ENCODE data around the gene HCK. TPM values are rescaled to one million over a fixed set of nuclear protein-coding genes. Genes with fewer than 3 reads are reported as not detected.

HCK gene
- total RNA-seq, 1 donor from 2014 or later, result not detected

DNA sequence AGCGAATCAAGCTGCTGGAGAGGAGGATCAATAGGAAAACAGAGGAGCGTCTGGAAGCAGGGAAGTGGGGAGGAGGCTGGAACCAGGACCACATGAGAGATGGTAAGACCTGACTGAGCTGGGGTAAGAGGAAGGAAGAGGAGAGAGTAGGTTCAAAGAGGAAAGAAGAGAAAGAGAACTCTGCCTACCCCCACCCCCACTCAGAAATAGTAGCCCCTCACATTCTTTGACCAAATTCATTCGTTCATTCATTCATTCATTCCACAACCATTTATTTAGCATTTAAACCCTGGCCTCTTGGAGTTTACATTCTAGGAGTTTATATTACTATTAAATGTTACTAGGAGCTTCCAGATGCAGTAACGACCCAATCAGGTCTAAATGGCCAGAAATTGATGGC is 15.8 kb upstream of the HCK start:
- DNase-seq (ENCODE audit: low read depth, low spot score), result no peak
- TF ChIP-seq, protein P1, sequence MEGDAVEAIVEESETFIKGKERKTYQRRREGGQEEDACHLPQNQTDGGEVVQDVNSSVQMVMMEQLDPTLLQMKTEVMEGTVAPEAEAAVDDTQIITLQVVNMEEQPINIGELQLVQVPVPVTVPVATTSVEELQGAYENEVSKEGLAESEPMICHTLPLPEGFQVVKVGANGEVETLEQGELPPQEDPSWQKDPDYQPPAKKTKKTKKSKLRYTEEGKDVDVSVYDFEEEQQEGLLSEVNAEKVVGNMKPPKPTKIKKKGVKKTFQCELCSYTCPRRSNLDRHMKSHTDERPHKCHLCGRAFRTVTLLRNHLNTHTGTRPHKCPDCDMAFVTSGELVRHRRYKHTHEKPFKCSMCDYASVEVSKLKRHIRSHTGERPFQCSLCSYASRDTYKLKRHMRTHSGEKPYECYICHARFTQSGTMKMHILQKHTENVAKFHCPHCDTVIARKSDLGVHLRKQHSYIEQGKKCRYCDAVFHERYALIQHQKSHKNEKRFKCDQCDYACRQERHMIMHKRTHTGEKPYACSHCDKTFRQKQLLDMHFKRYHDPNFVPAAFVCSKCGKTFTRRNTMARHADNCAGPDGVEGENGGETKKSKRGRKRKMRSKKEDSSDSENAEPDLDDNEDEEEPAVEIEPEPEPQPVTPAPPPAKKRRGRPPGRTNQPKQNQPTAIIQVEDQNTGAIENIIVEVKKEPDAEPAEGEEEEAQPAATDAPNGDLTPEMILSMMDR (conservative IDR thresholded peaks at IDR 0.05), result no peak
- H3K4me1 Mint-ChIP-seq, result no peaks in the 10 kb centered on the region
- no peak overlapping the region for H3K4me3 Mint-ChIP-seq
- no peak overlapping the region for H3K27ac Mint-ChIP-seq (ENCODE audit: unreplicated experiment)
- H3K36me3 Mint-ChIP-seq (ENCODE audit: low read depth), result no peaks in the 10 kb centered on the region
- no peaks in the 10 kb centered on the region for H3K9me3 Mint-ChIP-seq
- peaks cover 82% of the 10 kb centered on the region for H3K27me3 Mint-ChIP-seq (ENCODE audit: low read depth)

DNA sequence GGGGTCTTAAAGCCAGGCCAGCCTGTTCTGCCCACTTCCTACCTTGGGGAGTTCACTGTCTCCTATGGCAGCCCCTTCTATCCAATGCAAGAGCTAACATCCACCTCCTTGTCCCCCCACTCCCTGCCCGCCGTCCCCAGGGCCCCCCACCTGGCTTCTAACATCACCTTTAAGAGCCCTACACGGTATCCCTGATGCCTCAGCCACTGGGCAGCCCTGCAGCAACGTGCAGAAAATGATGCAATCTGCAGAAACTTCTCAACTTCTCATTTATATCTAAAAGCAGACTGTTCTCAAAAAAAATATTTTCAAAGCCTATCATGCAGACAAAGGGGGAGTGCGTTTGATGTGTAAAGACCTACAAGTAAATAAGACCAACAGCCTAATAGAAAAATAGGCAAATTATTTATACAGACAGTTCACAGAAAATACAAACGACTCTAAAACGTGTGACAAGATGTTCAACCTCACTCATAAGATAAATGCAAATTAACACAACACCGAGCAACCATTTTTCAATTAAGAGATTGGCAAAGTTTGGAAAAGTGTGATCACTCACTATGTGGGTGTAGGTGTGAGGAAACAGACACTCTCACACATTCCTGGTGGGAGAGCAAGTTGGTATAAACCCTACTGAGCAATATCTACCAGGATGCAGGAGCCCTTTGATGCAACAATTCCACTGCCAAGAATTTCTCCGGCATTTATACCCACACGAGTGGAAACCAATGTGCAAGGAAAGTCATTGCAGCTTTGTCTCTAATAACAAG is 15.1 kb upstream of the HCK start:
- no peak overlapping the region for H3K27ac Mint-ChIP-seq (ENCODE audit: unreplicated experiment)

DNA sequence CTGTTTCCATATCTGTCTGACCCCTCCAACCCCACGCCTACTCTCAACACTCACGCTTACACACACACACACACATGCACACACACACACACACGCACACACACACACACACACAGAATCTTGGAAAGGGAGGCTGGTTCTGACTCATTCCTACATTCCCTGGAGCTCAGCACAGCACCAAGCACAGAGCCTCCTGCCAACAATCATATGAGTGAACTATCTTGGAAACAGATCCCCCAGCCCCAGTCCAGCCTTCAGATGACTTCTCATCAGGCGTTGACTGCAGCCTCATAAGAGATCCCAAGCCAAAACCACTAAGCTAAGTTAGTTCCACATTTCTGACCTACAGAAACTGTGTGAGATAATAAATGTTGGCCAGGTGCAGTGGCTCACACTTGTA is 14.1 kb upstream of the HCK start:
- TF ChIP-seq, protein P1 (conservative IDR thresholded peaks at IDR 0.05), result no peak
- Mint-ChIP-seq H3K36me3 (ENCODE audit: low read depth) (no peaks in the 10 kb centered on the region), H3K4me3 (no peak overlapping the region), H3K4me1 (no peaks in the 10 kb centered on the region), H3K27me3 (ENCODE audit: low read depth) (peaks cover 81% of the 10 kb centered on the region), H3K9me3 (no peaks in the 10 kb centered on the region), H3K27ac (ENCODE audit: unreplicated experiment) (no peak overlapping the region)
- no peak for DNase-seq (ENCODE audit: low read depth, low spot score)

More for the DNA sequence above, 15.1 kb upstream of the HCK start:
- no peaks in the 10 kb centered on the region for H3K36me3 Mint-ChIP-seq (ENCODE audit: low read depth)
- H3K4me3 Mint-ChIP-seq, result no peak overlapping the region
- no peaks in the 10 kb centered on the region for H3K9me3 Mint-ChIP-seq
- DNase-seq (ENCODE audit: low read depth, low spot score), result no peak
- TF ChIP-seq, protein P1 (conservative IDR thresholded peaks at IDR 0.05), result no peak
- no peaks in the 10 kb centered on the region for H3K4me1 Mint-ChIP-seq
- peaks cover 81% of the 10 kb centered on the region for H3K27me3 Mint-ChIP-seq (ENCODE audit: low read depth)

DNA sequence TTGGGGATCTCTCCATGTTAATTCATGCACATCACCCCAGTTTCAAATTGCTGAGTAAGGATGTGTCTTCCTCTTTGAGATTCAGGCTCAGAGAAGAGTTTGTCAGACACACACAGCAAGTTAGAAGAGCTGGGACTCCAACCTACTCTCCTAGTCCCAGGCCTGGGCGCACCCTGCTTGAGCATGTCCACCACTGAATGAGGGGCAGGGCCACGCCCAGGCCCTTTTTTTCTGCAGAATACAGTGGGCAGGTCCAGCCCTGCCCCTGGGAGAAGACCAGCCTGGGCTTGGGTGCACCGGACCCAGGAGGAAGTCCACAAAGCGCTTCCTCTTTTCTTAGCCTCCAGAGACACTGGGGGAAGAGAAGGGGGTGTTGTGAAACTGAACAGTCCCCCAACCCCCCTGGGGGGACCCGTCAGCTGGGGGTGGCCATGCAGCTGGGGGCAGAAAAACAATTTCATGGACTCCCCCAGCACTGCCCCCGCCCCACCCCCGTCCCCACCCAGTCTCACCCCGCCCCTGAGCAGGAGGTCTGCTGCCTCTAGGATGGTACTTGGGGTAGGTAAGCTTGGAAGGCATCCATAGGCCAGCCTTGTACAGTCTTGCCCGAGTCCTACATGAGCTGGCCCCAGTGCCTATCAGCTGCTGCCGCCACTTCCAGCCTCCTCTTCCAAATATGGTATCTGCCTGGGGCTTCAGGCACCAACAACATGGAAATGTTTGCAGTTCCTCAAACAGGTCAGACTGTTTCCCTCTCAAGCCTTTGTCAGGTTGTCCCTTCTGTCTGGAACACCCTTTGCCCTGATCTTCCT is 11.7 kb upstream of the HCK start:
- Mint-ChIP-seq H3K27me3 (ENCODE audit: low read depth) (peaks cover 77% of the 10 kb centered on the region), H3K27ac (ENCODE audit: unreplicated experiment) (no peak overlapping the region)

DNA sequence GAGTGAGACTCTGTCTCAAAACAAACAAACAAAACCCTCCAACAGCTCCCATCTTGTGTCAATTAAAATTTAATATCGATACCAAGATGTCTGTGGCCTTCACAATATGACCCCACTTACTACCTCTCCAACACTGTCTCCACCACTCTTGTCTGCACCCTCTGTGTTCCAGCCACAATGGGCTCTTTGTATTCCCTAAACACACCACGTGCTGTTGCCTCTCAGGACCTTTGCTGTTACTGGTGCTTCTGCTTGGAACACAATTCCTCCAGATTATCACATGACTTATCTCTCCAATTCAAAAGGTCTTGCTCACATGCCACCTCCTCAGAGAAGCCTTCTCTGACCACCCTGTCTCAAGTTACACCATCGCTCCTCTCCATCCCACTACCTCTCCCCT is 6.0 kb upstream of the HCK start:
- Mint-ChIP-seq H3K9me3 (peaks cover 7% of the 10 kb centered on the region), H3K36me3 (ENCODE audit: low read depth) (peaks cover 2% of the 10 kb centered on the region), H3K4me3 (no peak overlapping the region), H3K27ac (ENCODE audit: unreplicated experiment) (peak overlapping the region; percentile 20), H3K27me3 (ENCODE audit: low read depth) (peaks cover 82% of the 10 kb centered on the region), H3K4me1 (peaks cover 11% of the 10 kb centered on the region)
- DNase-seq (ENCODE audit: low read depth, low spot score), result no peak
- TF ChIP-seq, protein P1 (conservative IDR thresholded peaks at IDR 0.05), result no peak

More for the DNA sequence above, 11.7 kb upstream of the HCK start:
- TF ChIP-seq, protein P1 (conservative IDR thresholded peaks at IDR 0.05), result no peak
- peaks cover under 1% of the 10 kb centered on the region for H3K9me3 Mint-ChIP-seq
- no peak overlapping the region for H3K4me3 Mint-ChIP-seq
- H3K4me1 Mint-ChIP-seq, result peaks cover 1% of the 10 kb centered on the region
- DNase-seq (ENCODE audit: low read depth, low spot score), result no peak
- H3K36me3 Mint-ChIP-seq (ENCODE audit: low read depth), result no peaks in the 10 kb centered on the region
